H9 (cell line): ENCODE results near the gene IQSEC1. TPM values are rescaled to one million over a fixed set of nuclear protein-coding genes. Genes with fewer than 3 reads are reported as not detected.

ENCODE experiments used
- DNase-seq: peaks from one replicate; pipeline ENCODE4 v3.0.0-alpha.2; 2017
- H2AFZ ChIP-seq: one replicate; pipeline ENCODE4 v1.6.1; 2013; ENCODE audit warnings: mild to moderate bottlenecking, low read length, control low read depth, moderate library complexity
- H2AK5ac ChIP-seq: 2 replicates; pipeline ENCODE4 v1.6.1; 2013; ENCODE audit warnings: low read length, control low read depth, mixed read lengths; ENCODE audit not compliant: insufficient read length
- H2BK120ac ChIP-seq: one replicate; pipeline ENCODE4 v1.6.1; 2013; ENCODE audit warnings: low read depth, mild to moderate bottlenecking, low read length, control low read depth, inconsistent platforms; ENCODE audit not compliant: poor library complexity, severe bottlenecking
- H2BK12ac ChIP-seq: 2 replicates; pipeline ENCODE4 v1.6.1; 2013; ENCODE audit warnings: low read length, control low read depth, mixed read lengths, low read depth; ENCODE audit not compliant: insufficient read length
- H2BK15ac ChIP-seq: 2 replicates; pipeline ENCODE4 v1.6.1; 2013; ENCODE audit warnings: low read depth, low read length, control low read depth
- H2BK20ac ChIP-seq: one replicate; pipeline ENCODE4 v1.6.1; 2013; ENCODE audit warnings: low read depth, mild to moderate bottlenecking, low read length, control low read depth, inconsistent platforms; ENCODE audit not compliant: poor library complexity, severe bottlenecking
- H2BK5ac ChIP-seq: 2 replicates; pipeline ENCODE4 v1.6.1; 2013; ENCODE audit warnings: low read length, control low read depth, mixed read lengths; ENCODE audit not compliant: insufficient read length
- H3K14ac ChIP-seq: 2 replicates; pipeline ENCODE4 v1.6.1; 2013; ENCODE audit warnings: low read length, control low read depth; ENCODE audit not compliant: insufficient read depth
- H3K18ac ChIP-seq: 2 replicates; pipeline ENCODE4 v1.6.1; 2013; ENCODE audit warnings: low read depth, mild to moderate bottlenecking, mixed read lengths, low read length, control low read depth; ENCODE audit not compliant: insufficient read length
- H3K23ac ChIP-seq: 2 replicates; pipeline ENCODE4 v1.6.1; 2013; ENCODE audit warnings: low read length, control low read depth, mixed read lengths, low read depth; ENCODE audit not compliant: insufficient read length
- H3K23me2 ChIP-seq: 2 replicates; pipeline ENCODE4 v1.6.1; 2013; ENCODE audit warnings: low read depth, mild to moderate bottlenecking, mixed read lengths, low read length, control low read depth; ENCODE audit not compliant: insufficient read length, poor library complexity, severe bottlenecking
- H3K27ac ChIP-seq: 2 replicates; pipeline ENCODE4 v1.5.1; 2013; ENCODE audit warnings: low read length, control low read depth, mixed read lengths, low read depth; ENCODE audit not compliant: insufficient read length
- H3K27me3 ChIP-seq: 2 replicates; pipeline ENCODE4 v1.6.1; 2013; ENCODE audit warnings: low read length, control low read depth, inconsistent platforms; ENCODE audit not compliant: insufficient read depth
- H3K4ac ChIP-seq: 2 replicates; pipeline ENCODE4 v1.6.1; 2013; ENCODE audit warnings: low read depth, mild to moderate bottlenecking, control low read depth, inconsistent platforms, low read length, moderate library complexity
- H3K4me1 ChIP-seq: 2 replicates; pipeline ENCODE4 v1.6.1; 2013; ENCODE audit warnings: low read length, control low read depth, inconsistent platforms; ENCODE audit not compliant: insufficient read depth
- H3K4me2 ChIP-seq: 2 replicates; pipeline ENCODE4 v1.6.1; 2013; ENCODE audit warnings: low read length, control low read depth, mixed read lengths; ENCODE audit not compliant: insufficient read length, insufficient read depth
- H3K56ac ChIP-seq: 2 replicates; pipeline ENCODE4 v1.6.1; 2013; ENCODE audit warnings: low read depth, mild to moderate bottlenecking, mixed read lengths, low read length, control low read depth; ENCODE audit not compliant: insufficient read length
- H3K79me1 ChIP-seq: 2 replicates; pipeline ENCODE4 v1.6.1; 2013; ENCODE audit warnings: low read depth, mild to moderate bottlenecking, moderate library complexity, low read length, control low read depth, inconsistent platforms; ENCODE audit not compliant: insufficient read depth, poor library complexity, severe bottlenecking
- H3K79me2 ChIP-seq: 2 replicates; pipeline ENCODE4 v1.6.1; 2013; ENCODE audit warnings: low read length, control low read depth, inconsistent platforms; ENCODE audit not compliant: insufficient read depth
- H3K9ac ChIP-seq: 2 replicates; pipeline ENCODE4 v1.6.1; 2013; ENCODE audit warnings: low read length, control low read depth, mixed read lengths; ENCODE audit not compliant: insufficient read length; ENCODE audit errors: extremely low read depth
- H3K9me3 ChIP-seq: one replicate; pipeline ENCODE4 v1.6.1; 2013; ENCODE audit warnings: low read depth, low read length, inconsistent platforms; ENCODE audit not compliant: control insufficient read depth
- H3T11ph ChIP-seq: one replicate; pipeline ENCODE4 v1.6.1; 2013; ENCODE audit warnings: mild to moderate bottlenecking, low read length, control low read depth, inconsistent platforms
- H4K20me1 ChIP-seq: one replicate; pipeline ENCODE4 v1.6.1; 2013; ENCODE audit not compliant: control insufficient read depth, insufficient read length, insufficient read depth
- H4K5ac ChIP-seq: 2 replicates; pipeline ENCODE4 v1.6.1; 2013; ENCODE audit warnings: low read depth, mild to moderate bottlenecking, mixed read lengths, low read length, control low read depth; ENCODE audit not compliant: insufficient read length
- H4K8ac ChIP-seq: replicated peaks from 2 replicates; pipeline ENCODE4 v1.6.1; 2013; ENCODE audit warnings: low read length, control low read depth, mixed read lengths, low read depth; ENCODE audit not compliant: insufficient read length
- H4K91ac ChIP-seq: 2 replicates; pipeline ENCODE4 v1.6.1; 2013; ENCODE audit warnings: low read depth, mild to moderate bottlenecking, moderate library complexity, mixed read lengths, low read length, control low read depth; ENCODE audit not compliant: insufficient read length
- H3K27ac Mint-ChIP-seq, 3 experiments: 2 replicates in 2 of 3; 3 replicates in 1 of 3; pipeline ENCODE4 v1.8.0; 2020 to 2021; ENCODE audit warnings: mixed read lengths in 3 of 3, mild to moderate bottlenecking in 1 of 3, moderate library complexity in 1 of 3
- H3K27me3 Mint-ChIP-seq: 2 replicates; pipeline ENCODE4 v1.8.0; 2021; ENCODE audit warnings: low read depth, mild to moderate bottlenecking, moderate library complexity, mixed read lengths
- H3K36me3 Mint-ChIP-seq, 3 experiments: 2 replicates in 2 of 3; 3 replicates in 1 of 3; pipeline ENCODE4 v1.8.0; 2020 to 2021; ENCODE audit warnings: low read depth in 3 of 3, mixed read lengths in 3 of 3; ENCODE audit not compliant: insufficient read depth in 1 of 3
- H3K4me1 Mint-ChIP-seq, 2 experiments: 2 replicates each; pipeline ENCODE4 v1.8.0; 2020; ENCODE audit warnings: mixed read lengths in 2 of 2
- H3K4me3 Mint-ChIP-seq, 2 experiments: 2 replicates in 1 of 2; 3 replicates in 1 of 2; pipeline ENCODE4 v1.8.0; 2020 to 2021; ENCODE audit warnings: mild to moderate bottlenecking in 2 of 2, mixed read lengths in 2 of 2, moderate library complexity in 1 of 2
- H3K9me3 Mint-ChIP-seq, 2 experiments: 2 replicates in 1 of 2; 3 replicates in 1 of 2; pipeline ENCODE4 v1.8.0; 2020; ENCODE audit warnings: mild to moderate bottlenecking in 2 of 2, mixed read lengths in 2 of 2, moderate library complexity in 1 of 2
- WGBS: extraction: QIAGEN DNeasy Blood & Tissue Kit; methylation state at CpG from one replicate; pipeline ENCODE4 v1.1.7; 2013; ENCODE audit warnings: missing lambda C conversion rate, low lambda C conversion rate, mixed read lengths; ENCODE audit not compliant: insufficient read length; ENCODE audit errors: extremely low coverage; 5-methylcytosine and 5-hydroxymethylcytosine counted together
- total RNA-seq: library from RNA; stranded (reverse); gene quantifications from 2 replicates; pipeline ENCODE4 v1.2.1, GENCODE V29; 2021
- TF ChIP-seq, protein P1 (sequence below): fragments of 200-600 bp; sonication (generic); conservative IDR thresholded peaks from 3 replicates; pipeline ENCODE4 v1.8.0; 2021; ENCODE audit warnings: antibody characterized with exemption, mild to moderate bottlenecking

Gene IQSEC1
- total RNA-seq, 1 experiment from 2014 or later = 19.1 TPM

DNA sequence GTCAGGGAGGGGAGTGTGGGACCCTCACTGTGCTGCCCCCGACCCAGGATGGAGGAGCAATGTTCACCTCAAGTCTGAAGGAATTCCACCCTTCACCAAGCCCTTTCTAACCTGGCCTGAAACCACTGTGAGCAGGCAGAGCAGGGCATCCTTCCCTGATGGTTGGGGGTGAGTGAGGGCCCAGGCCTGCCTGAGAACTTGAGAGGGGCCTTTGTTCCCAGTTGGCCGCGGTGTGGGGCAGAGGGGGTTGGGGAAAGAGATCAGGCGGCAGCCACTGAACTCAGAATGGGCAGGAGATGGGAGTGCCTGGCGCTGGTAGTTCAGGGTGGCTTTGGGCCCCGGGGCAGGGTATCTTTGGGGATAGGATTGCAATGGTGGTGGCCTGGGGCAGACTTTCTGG is 128.4 kb downstream of the IQSEC1 start:
- no peak overlapping the region for H4K91ac ChIP-seq
- no peak overlapping the region for H3K4me3 Mint-ChIP-seq
- H3K4me1 Mint-ChIP-seq = peaks cover 11 to 19% of the 10 kb centered on the region in 2 experiments

More for the DNA sequence above, 128.4 kb downstream of the IQSEC1 start:
- Histone ChIP-seq H3K23ac (no peak overlapping the region), H3K9ac (peak overlapping the region; percentile 10), H3K14ac (peak overlapping the region; percentile 58), H4K8ac (no peak overlapping the region), H2AFZ (no peak overlapping the region), H2BK15ac (no peak overlapping the region), H4K5ac (no peak overlapping the region), H3K23me2 (no peaks in the 10 kb centered on the region), H3K9me3 (no peaks in the 10 kb centered on the region), H3K4me2 (no peak overlapping the region), H3K79me1 (no peaks in the 10 kb centered on the region), H2BK20ac (no peak overlapping the region), H3K56ac (no peak overlapping the region), H3K27ac (no peak overlapping the region), H4K20me1 (peaks cover 5% of the 10 kb centered on the region), H2AK5ac (no peak overlapping the region), H3K4me1 (no peaks in the 10 kb centered on the region; the same call in 1 of the 2 replicates), H3K18ac (no peak overlapping the region), H2BK120ac (no peak overlapping the region), H3K79me2 (no peaks in the 10 kb centered on the region; the same call in 1 of the 2 replicates), H2BK12ac (no peak overlapping the region), H3K27me3 (no peaks in the 10 kb centered on the region), H3K4ac (no peak overlapping the region), H2BK5ac (no peak overlapping the region), H3T11ph (no peak overlapping the region)
- Mint-ChIP-seq H3K9me3 (no peaks in the 10 kb centered on the region), H3K27ac (peak overlapping the region; percentile 28 to 85 (median 67); a peak in 5 of 7 replicates), H3K27me3 (no peaks in the 10 kb centered on the region; the same call in 1 of the 2 replicates), H3K36me3 (peaks cover 0 to 6% (median 0%) of the 10 kb centered on the region in 3 experiments; a peak in 1 of 7 replicates)
- no peak for DNase-seq
- TF ChIP-seq, protein P1, sequence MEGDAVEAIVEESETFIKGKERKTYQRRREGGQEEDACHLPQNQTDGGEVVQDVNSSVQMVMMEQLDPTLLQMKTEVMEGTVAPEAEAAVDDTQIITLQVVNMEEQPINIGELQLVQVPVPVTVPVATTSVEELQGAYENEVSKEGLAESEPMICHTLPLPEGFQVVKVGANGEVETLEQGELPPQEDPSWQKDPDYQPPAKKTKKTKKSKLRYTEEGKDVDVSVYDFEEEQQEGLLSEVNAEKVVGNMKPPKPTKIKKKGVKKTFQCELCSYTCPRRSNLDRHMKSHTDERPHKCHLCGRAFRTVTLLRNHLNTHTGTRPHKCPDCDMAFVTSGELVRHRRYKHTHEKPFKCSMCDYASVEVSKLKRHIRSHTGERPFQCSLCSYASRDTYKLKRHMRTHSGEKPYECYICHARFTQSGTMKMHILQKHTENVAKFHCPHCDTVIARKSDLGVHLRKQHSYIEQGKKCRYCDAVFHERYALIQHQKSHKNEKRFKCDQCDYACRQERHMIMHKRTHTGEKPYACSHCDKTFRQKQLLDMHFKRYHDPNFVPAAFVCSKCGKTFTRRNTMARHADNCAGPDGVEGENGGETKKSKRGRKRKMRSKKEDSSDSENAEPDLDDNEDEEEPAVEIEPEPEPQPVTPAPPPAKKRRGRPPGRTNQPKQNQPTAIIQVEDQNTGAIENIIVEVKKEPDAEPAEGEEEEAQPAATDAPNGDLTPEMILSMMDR = no peak
- WGBS = no CpG with 5 or more reads among the region's 6 CpGs
